Ovary (tissue), 9 donors: ENCODE data around the gene SPRR2A. TPM values are rescaled to one million over a fixed set of nuclear protein-coding genes. Genes with fewer than 3 reads are reported as not detected.
"Not testable (repeated sequence)": the region's sequence is repeated elsewhere in the genome, so short reads cannot be mapped to it uniquely, and the experiment has no call there.

Experiments
- DNase-seq, 5 donors: peaks; one replicate each; pipeline ENCODE4 v3.0.0-alpha.2; 2019 to 2020
- H3K27ac ChIP-seq, 2 donors: fragments of 200-600 bp; one replicate each; pipeline versions ENCODE4 v1.5.1 to v1.8.0; 2019 to 2022
- H3K27me3 ChIP-seq: fragments of 200-600 bp; one replicate; pipeline ENCODE4 v1.8.0; 2022
- H3K36me3 ChIP-seq: fragments of 200-600 bp; sonication (generic); one replicate; pipeline ENCODE4 v1.5.1; 2019
- H3K4me1 ChIP-seq: one replicate; pipeline ENCODE4 v1.8.1; 2013; ENCODE audit warnings: mild to moderate bottlenecking, moderate library complexity; ENCODE audit not compliant: insufficient read depth
- H3K4me3 ChIP-seq: fragments of 200-600 bp; sonication (generic); one replicate; pipeline ENCODE4 v1.5.1; 2017
- H3K9me3 ChIP-seq, 2 donors: fragments of 200-600 bp in 1 of 2; sonication (generic) in 1 of 2; one replicate each; pipeline versions ENCODE4 v1.5.1 to v1.8.1; 2013 to 2019; ENCODE audit warnings: mild to moderate bottlenecking in 1 of 2, moderate library complexity in 1 of 2
- EP300 ChIP-seq: sonication (generic); formaldehyde crosslinking; IDR thresholded peaks from one replicate; pipeline ENCODE4 v1.6.1; 2017; ENCODE audit warnings: antibody characterized with exemption
- POLR2A ChIP-seq: fragments of 450-650 bp; IDR thresholded peaks from one replicate; pipeline ENCODE4 v1.6.1; 2017; ENCODE audit warnings: antibody characterized with exemption, mild to moderate bottlenecking, moderate library complexity
- WGBS, 3 donors: extraction: QIAGEN DNeasy Blood & Tissue Kit in 1 of 3; methylation state at CpG; one replicate each; pipeline versions ENCODE4 v1.1.5 to v1.1.7; 2013 to 2017; 5-methylcytosine and 5-hydroxymethylcytosine counted together
- intact Hi-C, 4 donors: fragments of 100-400 bp; cut with DNase I; formaldehyde crosslinking; loops; one replicate each; pipeline versions ENCODE4 v1.11.0 to v1.15.1; 2022 to 2023
- polyA plus RNA-seq, 2 donors: library from polyadenylated mRNA; stranded (reverse); fragments of 200-250 nt in 1 of 2; fragments of 350-450 nt in 1 of 2; fragmentation: Illumina TruSeq in 1 of 2; extraction: RNeasy Lipid Tissue Mini Kit (QIAGEN cat#74804) in 1 of 2; gene quantifications; one replicate each; pipeline ENCODE4 v1.2.3, GENCODE V29; 2013 to 2014
- small RNA-seq: library from RNA; depleted of rRNA; stranded (forward); fragments of <200 nt; gene quantifications from one replicate; pipeline ENCODE3, GENCODE V24; 2016
- total RNA-seq, 7 donors: library from RNA; depleted of rRNA in 2 of 7; stranded (reverse); fragments of >200 nt in 2 of 7; fragmentation: NEBNext Ultra II Directional in 3 of 7; extraction: Animal tissue kit (Norgen Biotek cat#: 25700) in 3 of 7; gene quantifications; one replicate each; pipeline versions ENCODE4 v1.1.0 to v1.2.4, GENCODE V29; 2016 to 2023
- TF ChIP-seq, protein P1 (sequence below), 3 donors: fragments of 450-650 bp in 2 of 3; fragments of 200-600 bp in 1 of 3; IDR thresholded peaks; one replicate each; pipeline versions ENCODE4 v1.5.1 to v1.8.0; 2016 to 2022; ENCODE audit warnings: antibody characterized with exemption in 3 of 3, mild to moderate bottlenecking in 1 of 3
- donor health status: DM: no; HTN: no; CAD: no; lungs with moderate emphysema.
- donor health status: DM: no; HTN: no; CAD: no.
- donor health status: Bipolar disorder and iron deficiency.
- donor health status: DM: yes; HTN: yes; CAD: no.
- donor health status: DM: no; HTN: no; CAD: no.
- donor health status: DM: yes; HTN: yes; CAD: no.

Gene SPRR2A
- total and polyA plus RNA-seq, 9 donors = 0.21 to 0.59 (median 0.53) TPM; not detected in 5

- intact Hi-C loops = no loop called here
- Histone ChIP-seq H3K4me1 (no peaks in the 10 kb centered on the region), H3K4me3 (no peak overlapping the region), H3K9me3 (no peaks in the 10 kb centered on the region), H3K36me3 (no peaks in the 10 kb centered on the region), H3K27ac (no peak overlapping the region), H3K27me3 (no peaks in the 10 kb centered on the region)
- TF ChIP-seq, protein P1, sequence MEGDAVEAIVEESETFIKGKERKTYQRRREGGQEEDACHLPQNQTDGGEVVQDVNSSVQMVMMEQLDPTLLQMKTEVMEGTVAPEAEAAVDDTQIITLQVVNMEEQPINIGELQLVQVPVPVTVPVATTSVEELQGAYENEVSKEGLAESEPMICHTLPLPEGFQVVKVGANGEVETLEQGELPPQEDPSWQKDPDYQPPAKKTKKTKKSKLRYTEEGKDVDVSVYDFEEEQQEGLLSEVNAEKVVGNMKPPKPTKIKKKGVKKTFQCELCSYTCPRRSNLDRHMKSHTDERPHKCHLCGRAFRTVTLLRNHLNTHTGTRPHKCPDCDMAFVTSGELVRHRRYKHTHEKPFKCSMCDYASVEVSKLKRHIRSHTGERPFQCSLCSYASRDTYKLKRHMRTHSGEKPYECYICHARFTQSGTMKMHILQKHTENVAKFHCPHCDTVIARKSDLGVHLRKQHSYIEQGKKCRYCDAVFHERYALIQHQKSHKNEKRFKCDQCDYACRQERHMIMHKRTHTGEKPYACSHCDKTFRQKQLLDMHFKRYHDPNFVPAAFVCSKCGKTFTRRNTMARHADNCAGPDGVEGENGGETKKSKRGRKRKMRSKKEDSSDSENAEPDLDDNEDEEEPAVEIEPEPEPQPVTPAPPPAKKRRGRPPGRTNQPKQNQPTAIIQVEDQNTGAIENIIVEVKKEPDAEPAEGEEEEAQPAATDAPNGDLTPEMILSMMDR (IDR thresholded peaks at IDR 0.05) = no peak
- no peak for TF ChIP-seq EP300
- no peak for TF ChIP-seq POLR2A
- 92 to 95% (median 95%) methylated on average over 7 of the region's 7 CpGs for WGBS, 3 donors
- DNase-seq = no peak
Observed at GRCh38 chr1:153023109-153023508, 34.2 kb downstream of the SPRR2A start.

GRCh38 chr1:153022340-153022739 lies 35.0 kb downstream of the SPRR2A start:
- H3K36me3 ChIP-seq, DNase-seq, H3K4me3 ChIP-seq, intact Hi-C loops, H3K9me3 ChIP-seq, H3K4me1 ChIP-seq, H3K27ac ChIP-seq, H3K27me3 ChIP-seq: not testable (repeated sequence)
- 55 to 70% (median 68%) methylated on average over 9 of the region's 9 CpGs for WGBS, 3 donors

- not testable (repeated sequence) for H3K9me3 ChIP-seq, H3K27ac ChIP-seq
Observed at GRCh38 chr1:153021829-153022228, 35.5 kb downstream of the SPRR2A start.

GRCh38 chr1:153011235-153011758 lies 46.0 kb downstream of the SPRR2A start:
- H3K4me1 ChIP-seq, DNase-seq, H3K4me3 ChIP-seq, H3K9me3 ChIP-seq, H3K36me3 ChIP-seq, H3K27me3 ChIP-seq, H3K27ac ChIP-seq, intact Hi-C loops: not testable (repeated sequence)
- 89 to 91% (median 90%) methylated on average over 8 of the region's 8 CpGs for WGBS, 3 donors

More at GRCh38 chr1:153021829-153022228, 35.5 kb downstream of the SPRR2A start:
- WGBS, 3 donors = 22 to 37% (median 37%) methylated on average over 2 of the region's 2 CpGs
- DNase-seq, H3K36me3 ChIP-seq, H3K4me1 ChIP-seq, H3K27me3 ChIP-seq, intact Hi-C loops, H3K4me3 ChIP-seq: not testable (repeated sequence)

Small RNA genes within 50 kb of the gene (small RNA-seq; reads per million reads assigned to genes)
- gene AL356867.1 = not detected
- not detected for gene RF00322

Other genes starting within 250 kb of the SPRR2A start
- gene LCE1B, start 245.5 kb downstream of the SPRR2A start, total RNA-seq = not detected
- not detected for gene LCE1B, start 245.5 kb downstream of the SPRR2A start, polyA plus RNA-seq
- gene LCE1A, start 230.0 kb downstream of the SPRR2A start, total RNA-seq = not detected
- gene LCE1A, start 230.0 kb downstream of the SPRR2A start, polyA plus RNA-seq = not detected
- gene LCE6A, start 214.7 kb downstream of the SPRR2A start, total RNA-seq = not detected
- gene LCE6A, start 214.7 kb downstream of the SPRR2A start, polyA plus RNA-seq = not detected
- gene LCE7A, start 197.5 kb downstream of the SPRR2A start, total RNA-seq = not detected
- gene LCE7A, start 197.5 kb downstream of the SPRR2A start, polyA plus RNA-seq = not detected
- gene SMCP, start 179.2 kb downstream of the SPRR2A start, total RNA-seq = under 1 TPM in 1 of 7 donors, not detected in 6; 0.35 TPM
- gene SMCP, start 179.2 kb downstream of the SPRR2A start, polyA plus RNA-seq = under 1 TPM in 1 of 2 donors, not detected in 1; 0.18 TPM
- gene IVL, start 149.0 kb downstream of the SPRR2A start, total RNA-seq = not detected
- not detected for gene IVL, start 149.0 kb downstream of the SPRR2A start, polyA plus RNA-seq
- not detected for gene SPRR5, start 110.3 kb downstream of the SPRR2A start, total RNA-seq
- not detected for gene SPRR5, start 110.3 kb downstream of the SPRR2A start, polyA plus RNA-seq
- gene SPRR4, start 86.9 kb downstream of the SPRR2A start, total RNA-seq = not detected
- gene SPRR4, start 86.9 kb downstream of the SPRR2A start, polyA plus RNA-seq = not detected
- not detected for gene SPRR1A, start 73.4 kb downstream of the SPRR2A start, total RNA-seq
- not detected for gene SPRR1A, start 73.4 kb downstream of the SPRR2A start, polyA plus RNA-seq
- gene SPRR3, start 55.8 kb downstream of the SPRR2A start, total RNA-seq = under 1 TPM in 1 of 7 donors, not detected in 6; 0.85 TPM
- gene SPRR3, start 55.8 kb downstream of the SPRR2A start, polyA plus RNA-seq = not detected
- gene SPRR1B, start 26.3 kb downstream of the SPRR2A start, total RNA-seq = not detected
- gene SPRR1B, start 26.3 kb downstream of the SPRR2A start, polyA plus RNA-seq = not detected
- under 1 TPM in 2 of 7 donors, not detected in 5; 0.32 to 0.45 TPM for gene SPRR2D, start 16.4 kb downstream of the SPRR2A start, total RNA-seq
- gene SPRR2D, start 16.4 kb downstream of the SPRR2A start, polyA plus RNA-seq = 1 to 10 TPM in 1 of 2 donors, under 1 TPM in 1; 0.27 to 1.1 TPM
- 1 to 10 TPM in 4 of 7 donors, not detected in 3; 1.1 to 3.8 (median 1.7) TPM for gene SPRR2B, start 14.1 kb upstream of the SPRR2A start, total RNA-seq
- 1 to 10 TPM; 3.2 to 4.9 TPM for gene SPRR2B, start 14.1 kb upstream of the SPRR2A start, polyA plus RNA-seq
- gene SPRR2E, start 37.0 kb upstream of the SPRR2A start, total RNA-seq = 1 to 10 TPM in 3 of 7 donors, under 1 TPM in 1, not detected in 3; 0.63 to 1.5 (median 1.2) TPM
- 1 to 10 TPM; 1.3 to 1.5 TPM for gene SPRR2E, start 37.0 kb upstream of the SPRR2A start, polyA plus RNA-seq
- gene SPRR2F, start 56.0 kb upstream of the SPRR2A start, total RNA-seq = 10 to 100 TPM; 12.7 to 93.3 (median 62.3) TPM
- 100 to 1,000 TPM in 1 of 2 donors, 10 to 100 TPM in 1; 54.7 to 109 TPM for gene SPRR2F, start 56.0 kb upstream of the SPRR2A start, polyA plus RNA-seq
- not detected for gene SPRR2G, start 93.4 kb upstream of the SPRR2A start, total RNA-seq
- not detected for gene SPRR2G, start 93.4 kb upstream of the SPRR2A start, polyA plus RNA-seq
- not detected for gene LELP1, start 145.9 kb upstream of the SPRR2A start, total RNA-seq
- not detected for gene LELP1, start 145.9 kb upstream of the SPRR2A start, polyA plus RNA-seq
- 1 to 10 TPM in 1 of 7 donors, not detected in 6; 1.3 TPM for gene PRR9, start 160.1 kb upstream of the SPRR2A start, total RNA-seq
- under 1 TPM in 1 of 2 donors, not detected in 1; 0.13 TPM for gene PRR9, start 160.1 kb upstream of the SPRR2A start, polyA plus RNA-seq
- under 1 TPM in 1 of 7 donors, not detected in 6; 0.25 TPM for gene LORICRIN, start 202.2 kb upstream of the SPRR2A start, total RNA-seq
- gene LORICRIN, start 202.2 kb upstream of the SPRR2A start, polyA plus RNA-seq = under 1 TPM in 1 of 2 donors, not detected in 1; 0.07 TPM